Astrocyte (in vitro differentiated cells and primary cell): ENCODE measurements around the gene C1orf116.

Source experiments
- EZH2 ChIP-seq: IDR thresholded peaks from 2 replicates; pipeline ENCODE4 v1.6.1; 2012; ENCODE audit warnings: mild to moderate bottlenecking, low read length, inconsistent platforms; ENCODE audit not compliant: insufficient read depth
- TF ChIP-seq, protein P1 (sequence below): IDR thresholded peaks from 2 replicates; pipeline ENCODE4 v1.5.1; 2011; ENCODE audit warnings: low read depth, mild to moderate bottlenecking, inconsistent platforms, low read length, moderate library complexity; ENCODE audit not compliant: insufficient read depth

DNA sequence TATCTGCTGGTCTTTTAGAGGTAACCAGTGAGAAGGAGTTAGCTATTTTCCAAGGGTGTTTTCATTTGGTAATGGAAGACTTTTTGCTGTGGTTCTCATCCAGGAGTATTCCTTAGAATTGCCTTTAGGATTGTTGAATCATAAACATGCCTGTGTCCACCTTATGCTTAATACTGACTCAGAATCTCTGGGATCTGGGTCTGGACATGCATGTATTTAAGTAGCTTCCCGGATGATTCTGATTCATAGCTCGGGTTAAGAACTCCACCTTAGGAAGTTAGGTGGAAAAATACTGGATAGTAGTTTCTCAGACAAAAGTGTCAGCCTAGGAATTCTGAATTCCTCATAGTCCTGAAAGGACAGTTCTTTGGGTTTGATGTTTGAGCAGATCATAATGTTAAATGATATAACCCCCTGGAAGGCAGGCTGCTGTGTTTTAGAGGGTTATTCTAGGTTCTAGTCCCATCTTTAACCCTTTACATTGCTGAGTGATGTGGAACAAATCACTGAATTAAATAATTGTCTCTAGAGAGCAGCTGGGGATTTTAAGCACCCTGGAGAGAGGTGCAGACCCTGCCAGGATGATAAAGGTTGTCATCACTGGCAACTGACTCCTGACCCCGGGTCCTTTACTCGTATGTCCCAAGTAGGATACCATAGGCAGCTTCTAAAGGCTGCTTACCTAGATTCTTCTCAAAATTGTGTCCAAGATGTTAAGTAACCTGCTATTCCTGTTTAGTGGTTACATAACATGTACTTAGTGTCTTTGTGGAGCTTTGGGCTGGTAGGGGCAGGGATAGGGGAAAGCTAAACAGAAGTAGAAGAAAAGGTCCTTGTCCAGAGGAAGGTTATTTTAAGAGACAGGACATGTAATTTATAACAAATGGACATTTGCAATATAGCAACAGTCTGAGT, 41.6 kb upstream of the C1orf116 start:
- TF ChIP-seq, protein P1, sequence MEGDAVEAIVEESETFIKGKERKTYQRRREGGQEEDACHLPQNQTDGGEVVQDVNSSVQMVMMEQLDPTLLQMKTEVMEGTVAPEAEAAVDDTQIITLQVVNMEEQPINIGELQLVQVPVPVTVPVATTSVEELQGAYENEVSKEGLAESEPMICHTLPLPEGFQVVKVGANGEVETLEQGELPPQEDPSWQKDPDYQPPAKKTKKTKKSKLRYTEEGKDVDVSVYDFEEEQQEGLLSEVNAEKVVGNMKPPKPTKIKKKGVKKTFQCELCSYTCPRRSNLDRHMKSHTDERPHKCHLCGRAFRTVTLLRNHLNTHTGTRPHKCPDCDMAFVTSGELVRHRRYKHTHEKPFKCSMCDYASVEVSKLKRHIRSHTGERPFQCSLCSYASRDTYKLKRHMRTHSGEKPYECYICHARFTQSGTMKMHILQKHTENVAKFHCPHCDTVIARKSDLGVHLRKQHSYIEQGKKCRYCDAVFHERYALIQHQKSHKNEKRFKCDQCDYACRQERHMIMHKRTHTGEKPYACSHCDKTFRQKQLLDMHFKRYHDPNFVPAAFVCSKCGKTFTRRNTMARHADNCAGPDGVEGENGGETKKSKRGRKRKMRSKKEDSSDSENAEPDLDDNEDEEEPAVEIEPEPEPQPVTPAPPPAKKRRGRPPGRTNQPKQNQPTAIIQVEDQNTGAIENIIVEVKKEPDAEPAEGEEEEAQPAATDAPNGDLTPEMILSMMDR: no peak
- no peak for TF ChIP-seq EZH2
